Endothelial cell of umbilical vein (primary cell): ENCODE results near the gene ADIPOQ. TPM values are rescaled to one million over a fixed set of nuclear protein-coding genes. Genes with fewer than 3 reads are reported as not detected.

Source experiments
- BruUV-seq: library from RNA; stranded (reverse); fragments of 400-500 nt; replicated peaks from 2 replicates; lab custom pipeline; 2021; lab: Mats Ljungman, UMichigan
- CTCF ChIA-PET: fragments of 300-600, 350-600 bp; sonication (Branson Sonifier 250); formaldehyde crosslinking; loops from one replicate; lab custom pipeline; 2021; ENCODE audit warnings: antibody characterized with exemption, inconsistent platforms; lab: Charles Lee
- POLR2A ChIA-PET: fragments of 300-600, 350-600 bp; sonication (Branson Sonifier 250); formaldehyde crosslinking; loops from one replicate; lab custom pipeline; 2021; ENCODE audit warnings: antibody characterized with exemption, inconsistent platforms; lab: Charles Lee
- DNase-seq: peaks from one replicate; pipeline ENCODE4 v3.0.0-alpha.2; 2011; ENCODE audit warnings: low read depth, low spot score
- FAIRE-seq: peaks from 2 replicates; lab custom pipeline; 2011; peaks lifted over from hg19 to GRCh38; lab: Jason Lieb, UNC
- H2AFZ ChIP-seq: 2 replicates; pipeline ENCODE4 v1.6.0; 2012; ENCODE audit warnings: low read depth, low read length, control low read depth, inconsistent platforms
- H3K27ac ChIP-seq: 2 replicates; pipeline ENCODE4 v1.5.1; 2011; ENCODE audit warnings: low read depth, mild to moderate bottlenecking, control low read depth, low read length, moderate library complexity; ENCODE audit not compliant: insufficient read depth
- H3K27me3 ChIP-seq, 2 experiments: 2 replicates each; pipeline versions ENCODE4 v1.6.0 to v1.6.1; 2011; ENCODE audit warnings: low read length in 2 of 2, mixed read lengths in 1 of 2; ENCODE audit not compliant: control insufficient read depth in 2 of 2, insufficient read depth in 2 of 2
- H3K36me3 ChIP-seq, 2 experiments: 2 replicates in 1 of 2; 3 replicates in 1 of 2; pipeline ENCODE4 v1.5.1; 2011; ENCODE audit warnings: low read length in 2 of 2, mild to moderate bottlenecking in 1 of 2, moderate library complexity in 1 of 2; ENCODE audit not compliant: control insufficient read depth in 2 of 2, insufficient read depth in 2 of 2; ENCODE audit errors: extremely low read depth in 1 of 2
- H3K4me1 ChIP-seq: 3 replicates; pipeline ENCODE4 v1.5.1; 2011; ENCODE audit warnings: mild to moderate bottlenecking, low read length; ENCODE audit not compliant: control insufficient read depth, insufficient read depth; ENCODE audit errors: extremely low read depth
- H3K4me2 ChIP-seq: 2 replicates; pipeline ENCODE4 v1.6.1; 2011; ENCODE audit warnings: low read length, control low read depth, mixed read lengths; ENCODE audit not compliant: insufficient read depth
- H3K4me3 ChIP-seq, 3 experiments: fragments of 200-600 bp in 1 of 3; sonication (generic), shearing (Covaris generic) in 1 of 3; replicated peaks in 1 of 3; 2 replicates each; pipeline ENCODE4 v1.5.1; 2011 to 2016; ENCODE audit warnings: control low read depth in 3 of 3, low read length in 3 of 3, mild to moderate bottlenecking in 2 of 3, inconsistent platforms in 1 of 3, low read depth in 1 of 3, moderate library complexity in 1 of 3; ENCODE audit not compliant: insufficient read depth in 1 of 3
- H3K79me2 ChIP-seq: 2 replicates; pipeline ENCODE4 v1.6.0; 2012; ENCODE audit warnings: low read length, inconsistent platforms; ENCODE audit not compliant: control insufficient read depth, insufficient read depth
- H3K9ac ChIP-seq: replicated peaks from 2 replicates; pipeline ENCODE3; 2011; ENCODE audit warnings: low read length, control low read depth; ENCODE audit not compliant: insufficient read depth; ENCODE audit errors: extremely low read depth
- H3K9me1 ChIP-seq: replicated peaks from 3 replicates; pipeline ENCODE4 v1.6.0; 2011; ENCODE audit warnings: mild to moderate bottlenecking, low read length; ENCODE audit not compliant: control insufficient read depth, insufficient read depth; ENCODE audit errors: extremely low read depth
- H3K9me3 ChIP-seq: replicated peaks from 2 replicates; pipeline ENCODE4 v1.5.1; 2012; ENCODE audit warnings: low read length, inconsistent platforms; ENCODE audit not compliant: control insufficient read depth, insufficient read depth
- H4K20me1 ChIP-seq: replicated peaks from 2 replicates; pipeline ENCODE3; 2011; ENCODE audit warnings: mild to moderate bottlenecking, low read length; ENCODE audit not compliant: control insufficient read depth, insufficient read depth; ENCODE audit errors: extremely low read depth
- CTCF ChIP-seq, 2 donors: IDR thresholded peaks; 1 replicate in 1 of 2; 2 replicates in 1 of 2; pipeline ENCODE4 v1.5.1; 2011; ENCODE audit warnings: low read length in 2 of 2, mild to moderate bottlenecking in 2 of 2, moderate library complexity in 2 of 2, control low read depth in 1 of 2, inconsistent platforms in 1 of 2, low read depth in 1 of 2; ENCODE audit not compliant: insufficient read depth in 1 of 2; ENCODE audit errors: extremely low read depth in 1 of 2
- EZH2 ChIP-seq: IDR thresholded peaks from 2 replicates; pipeline ENCODE4 v1.6.1; 2012; ENCODE audit warnings: borderline replicate concordance, low read depth, mild to moderate bottlenecking, moderate library complexity, low read length, inconsistent platforms; ENCODE audit not compliant: severe bottlenecking
- FOS ChIP-seq: IDR thresholded peaks from 2 replicates; pipeline ENCODE4 v1.6.1; 2011; ENCODE audit warnings: mild to moderate bottlenecking, low read length, moderate library complexity, borderline replicate concordance; ENCODE audit not compliant: insufficient read depth
- GATA2 ChIP-seq: IDR thresholded peaks from 2 replicates; pipeline ENCODE4 v1.7.0; 2011; ENCODE audit warnings: low read depth, mild to moderate bottlenecking, moderate library complexity, mixed read lengths, low read length; ENCODE audit not compliant: insufficient read length, insufficient read depth
- JUN ChIP-seq: IDR thresholded peaks from 2 replicates; pipeline ENCODE4 v1.6.1; 2011; ENCODE audit warnings: borderline replicate concordance, low read depth; ENCODE audit not compliant: insufficient read length, insufficient read depth
- MAX ChIP-seq: IDR thresholded peaks from 2 replicates; pipeline ENCODE4 v1.6.1; 2011; ENCODE audit not compliant: insufficient read depth, insufficient read length
- MYC ChIP-seq: IDR thresholded peaks from one replicate; pipeline ENCODE4 v1.6.1; 2011; ENCODE audit warnings: mild to moderate bottlenecking, low read depth, low read length
- POLR2A ChIP-seq: IDR thresholded peaks from 2 replicates; pipeline ENCODE4 v1.6.1; 2012; ENCODE audit warnings: low read depth, mild to moderate bottlenecking, control low read depth, low read length
- POLR2AphosphoS5 ChIP-seq: IDR thresholded peaks from 2 replicates; pipeline ENCODE4 v1.6.1; 2012; ENCODE audit warnings: low read depth, mild to moderate bottlenecking, control low read depth, low read length, moderate library complexity; ENCODE audit not compliant: insufficient read depth
- dilution Hi-C: fragments of 300-500 bp; cut with MboI; formaldehyde crosslinking; loops from one replicate; pipeline ENCODE4 v1.15.0; 2019; ENCODE audit warnings: low sequenced_read_pairs; ENCODE audit not compliant: extremely low pct_ligation_motif_present
- intact Hi-C: fragments of 100-400 bp; cut with micrococcal nuclease; formaldehyde crosslinking; loops from one replicate; pipeline ENCODE4 v1.10.0; 2022
- polyA plus RNA-seq, 4 experiments: library from polyadenylated mRNA; depleted of rRNA in 3 of 4; stranded (reverse) in 3 of 4; unstranded in 1 of 4; fragments of >200 nt; gene quantifications; 2 replicates each; pipeline versions ENCODE4 v1.2.1 to v1.2.3, GENCODE V29; 2011 to 2012; ENCODE audit warnings: missing spikeins in 1 of 4
- total RNA-seq: library from RNA; stranded (reverse); gene quantifications from 2 replicates; pipeline ENCODE4 v1.2.3, GENCODE V29; 2021

ADIPOQ gene
- total and polyA plus RNA-seq, 2 donors (not counting 3 experiments of a cell fraction or from before 2014, with no cell fraction given) = not detected

- CTCF ChIA-PET = no interaction called here
- Histone ChIP-seq H3K9me3 (no peaks in the 10 kb centered on the region), H3K27me3 (no peaks in the 10 kb centered on the region), H3K4me3 (no peak overlapping the region), H3K4me1 (peaks cover 16% of the 10 kb centered on the region), H3K9me1 (no peaks in the 10 kb centered on the region), H3K36me3 (no peaks in the 10 kb centered on the region), H3K9ac (peak overlapping the region; percentile 33), H3K4me2 (peak overlapping the region; percentile 24), H2AFZ (no peak overlapping the region), H3K79me2 (no peaks in the 10 kb centered on the region), H3K27ac (peak overlapping the region; percentile 71), H4K20me1 (no peaks in the 10 kb centered on the region)
- TF ChIP-seq GATA2 (peak; percentile 95), CTCF (IDR thresholded peaks at IDR 0.05; ENCODE audit: extremely low read depth in 1 of 2, insufficient read depth in 1 of 2, low read depth in 1 of 2, low read length in 2 of 2) (no peak), POLR2AphosphoS5 (peak; percentile 33), EZH2 (no peak), POLR2A (no peak), MAX (no peak), FOS (peak; percentile 91), JUN (peak; percentile 91), MYC (no peak)
- BruUV-seq = no TSS peak
- POLR2A ChIA-PET = no interaction called here
- intact Hi-C loops = loop anchor here (10.0 kb wide), 1 partner anchor 1282 kb away; no protein-coding TSS in a partner anchor
- peak; percentile 89 for FAIRE-seq
- peak; percentile 78 for DNase-seq
- dilution Hi-C loops = no loop called here
Observed at GRCh38 chr3:186882881-186883685, 40.6 kb downstream of the ADIPOQ start.
